Astrocyte (in vitro differentiated cells and primary cell): ENCODE results near the gene MADD. TPM values are rescaled to one million over a fixed set of nuclear protein-coding genes. Genes with fewer than 3 reads are reported as not detected.

ENCODE experiments used
- DNase-seq: peaks from one replicate; pipeline ENCODE4 v3.0.0-alpha.2; 2010; ENCODE audit warnings: low read depth
- FAIRE-seq: peaks from 2 replicates; lab custom pipeline; 2011; peaks lifted over from hg19 to GRCh38; lab: Jason Lieb, UNC
- H2AFZ ChIP-seq: 2 replicates; pipeline ENCODE4 v1.6.0; 2012; ENCODE audit warnings: low read depth, low read length, inconsistent platforms
- H3K27ac ChIP-seq: 2 replicates; pipeline ENCODE4 v1.5.1; 2011; ENCODE audit warnings: low read depth, low read length, inconsistent platforms
- H3K27me3 ChIP-seq: 2 replicates; pipeline ENCODE4 v1.6.0; 2011; ENCODE audit warnings: low read length, inconsistent platforms; ENCODE audit not compliant: insufficient read depth
- H3K36me3 ChIP-seq: 2 replicates; pipeline ENCODE4 v1.5.1; 2011; ENCODE audit warnings: low read length, inconsistent platforms; ENCODE audit not compliant: insufficient read depth
- H3K4me1 ChIP-seq: 2 replicates; pipeline ENCODE4 v1.5.1; 2011; ENCODE audit warnings: low read length, inconsistent platforms; ENCODE audit not compliant: insufficient read depth
- H3K4me2 ChIP-seq: 2 replicates; pipeline ENCODE4 v1.6.0; 2012; ENCODE audit warnings: low read length, inconsistent platforms
- H3K4me3 ChIP-seq: 2 replicates; pipeline ENCODE4 v1.5.1; 2011; ENCODE audit warnings: low read depth, mild to moderate bottlenecking, low read length, inconsistent platforms; ENCODE audit not compliant: insufficient read depth
- H3K79me2 ChIP-seq: 2 replicates; pipeline ENCODE4 v1.6.0; 2012; ENCODE audit warnings: mild to moderate bottlenecking, low read length, inconsistent platforms; ENCODE audit not compliant: insufficient read depth
- H3K9ac ChIP-seq: 2 replicates; pipeline ENCODE4 v1.6.0; 2012; ENCODE audit warnings: mild to moderate bottlenecking, low read length, inconsistent platforms
- H3K9me3 ChIP-seq: 2 replicates; pipeline ENCODE4 v1.5.1; 2012; ENCODE audit warnings: low read depth, mild to moderate bottlenecking, low read length, inconsistent platforms; ENCODE audit not compliant: insufficient read depth
- H4K20me1 ChIP-seq: 2 replicates; pipeline ENCODE4 v1.6.0; 2012; ENCODE audit warnings: low read length, inconsistent platforms; ENCODE audit not compliant: insufficient read depth
- H3K27ac Mint-ChIP-seq: one replicate; pipeline ENCODE4 v1.8.0; 2021; ENCODE audit warnings: mild to moderate bottlenecking, mixed read lengths; ENCODE audit not compliant: unreplicated experiment
- H3K27me3 Mint-ChIP-seq: one replicate; pipeline ENCODE4 v1.8.0; 2021; ENCODE audit warnings: low read depth, mixed read lengths; ENCODE audit not compliant: unreplicated experiment
- H3K36me3 Mint-ChIP-seq: one replicate; pipeline ENCODE4 v1.8.0; 2021; ENCODE audit warnings: low read depth, mixed read lengths; ENCODE audit not compliant: unreplicated experiment
- H3K4me1 Mint-ChIP-seq: one replicate; pipeline ENCODE4 v1.8.0; 2021; ENCODE audit warnings: low read depth, mixed read lengths; ENCODE audit not compliant: unreplicated experiment
- H3K4me3 Mint-ChIP-seq: one replicate; pipeline ENCODE4 v1.8.0; 2021; ENCODE audit warnings: mild to moderate bottlenecking, moderate library complexity, mixed read lengths; ENCODE audit not compliant: unreplicated experiment
- H3K9me3 Mint-ChIP-seq: one replicate; pipeline ENCODE4 v1.8.0; 2021; ENCODE audit warnings: mild to moderate bottlenecking, mixed read lengths; ENCODE audit not compliant: unreplicated experiment
- CTCF ChIP-seq: IDR thresholded peaks from 2 replicates; pipeline ENCODE4 v1.5.1; 2011; ENCODE audit warnings: low read depth, mild to moderate bottlenecking, inconsistent platforms, low read length, moderate library complexity; ENCODE audit not compliant: insufficient read depth
- EZH2 ChIP-seq: IDR thresholded peaks from 2 replicates; pipeline ENCODE4 v1.6.1; 2012; ENCODE audit warnings: mild to moderate bottlenecking, low read length, inconsistent platforms; ENCODE audit not compliant: insufficient read depth
- total RNA-seq: library from RNA; stranded (reverse); gene quantifications from 2 replicates; pipeline ENCODE4 v1.2.1, GENCODE V29; 2021

The MADD gene
- total RNA-seq, 1 donor from 2014 or later = 22.9 TPM

DNA sequence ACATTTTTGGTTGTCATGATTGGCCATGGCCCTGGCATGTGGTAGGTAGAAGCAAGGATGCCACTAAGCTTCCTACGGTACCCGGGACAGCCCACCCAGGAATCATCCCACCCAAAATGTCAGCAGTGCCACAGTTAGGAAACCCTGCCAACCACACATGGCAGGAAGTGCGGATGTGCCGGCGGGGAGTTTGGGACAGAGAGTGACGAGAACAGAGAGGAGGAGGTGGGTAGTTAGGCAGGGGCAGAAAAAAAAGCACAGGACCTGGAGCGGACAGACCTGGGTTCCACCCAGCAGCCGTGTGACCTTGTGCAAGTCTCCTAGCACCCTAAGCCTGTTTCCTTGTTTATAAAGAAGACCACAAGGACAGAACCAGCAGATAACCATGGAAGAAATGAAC, 105.1 kb downstream of the MADD start:
- no peak overlapping the region for H3K4me2 ChIP-seq
- no peaks in the 10 kb centered on the region for H4K20me1 ChIP-seq
- no peak overlapping the region for H3K27ac ChIP-seq
- no peaks in the 10 kb centered on the region for H3K36me3 Mint-ChIP-seq
- no peaks in the 10 kb centered on the region for H3K79me2 ChIP-seq
- H3K27ac Mint-ChIP-seq = peak overlapping the region; percentile 64
- FAIRE-seq (no peak), DNase-seq (no peak)
- no peak overlapping the region for H2AFZ ChIP-seq
- no peaks in the 10 kb centered on the region for H3K36me3 ChIP-seq
- no peak for TF ChIP-seq CTCF
- TF ChIP-seq EZH2 = no peak
- no peak overlapping the region for H3K4me3 Mint-ChIP-seq
- H3K9me3 ChIP-seq = no peaks in the 10 kb centered on the region
- peaks cover under 1% of the 10 kb centered on the region for H3K27me3 Mint-ChIP-seq
- H3K4me3 ChIP-seq = no peak overlapping the region
- no peaks in the 10 kb centered on the region for H3K9me3 Mint-ChIP-seq
- H3K4me1 Mint-ChIP-seq = peaks cover 11% of the 10 kb centered on the region
- H3K4me1 ChIP-seq = peaks cover 6% of the 10 kb centered on the region
- no peak overlapping the region for H3K9ac ChIP-seq
- H3K27me3 ChIP-seq = no peaks in the 10 kb centered on the region

- no peak overlapping the region for H3K4me3 Mint-ChIP-seq
- Histone ChIP-seq H2AFZ (no peak overlapping the region), H4K20me1 (no peaks in the 10 kb centered on the region), H3K4me3 (no peak overlapping the region), H3K9ac (no peak overlapping the region), H3K9me3 (no peaks in the 10 kb centered on the region), H3K4me2 (no peak overlapping the region), H3K27me3 (no peaks in the 10 kb centered on the region), H3K79me2 (no peaks in the 10 kb centered on the region), H3K36me3 (no peaks in the 10 kb centered on the region), H3K27ac (no peak overlapping the region), H3K4me1 (peaks cover 6% of the 10 kb centered on the region)
- H3K27me3 Mint-ChIP-seq = no peaks in the 10 kb centered on the region
- H3K27ac Mint-ChIP-seq = no peak overlapping the region
- H3K36me3 Mint-ChIP-seq = no peaks in the 10 kb centered on the region
- TF ChIP-seq CTCF (no peak), EZH2 (no peak)
- no peak for FAIRE-seq
- peaks cover 11% of the 10 kb centered on the region for H3K4me1 Mint-ChIP-seq
- no peaks in the 10 kb centered on the region for H3K9me3 Mint-ChIP-seq
- no peak for DNase-seq
Measured at GRCh38 chr11:47375546-47376085, 105.7 kb downstream of the MADD start.

GRCh38 chr11:47376107-47376524, 106.2 kb downstream of the MADD start:
- Histone ChIP-seq H3K79me2 (no peaks in the 10 kb centered on the region), H3K9me3 (no peaks in the 10 kb centered on the region), H4K20me1 (no peaks in the 10 kb centered on the region), H3K4me3 (no peak overlapping the region), H3K4me1 (peaks cover 6% of the 10 kb centered on the region), H3K9ac (no peak overlapping the region), H3K4me2 (no peak overlapping the region), H2AFZ (no peak overlapping the region), H3K27ac (no peak overlapping the region), H3K36me3 (no peaks in the 10 kb centered on the region), H3K27me3 (no peaks in the 10 kb centered on the region)
- H3K36me3 Mint-ChIP-seq = no peaks in the 10 kb centered on the region
- peaks cover 11% of the 10 kb centered on the region for H3K4me1 Mint-ChIP-seq
- TF ChIP-seq EZH2 (no peak), CTCF (no peak)
- no peak for DNase-seq
- no peaks in the 10 kb centered on the region for H3K27me3 Mint-ChIP-seq
- FAIRE-seq = no peak
- H3K9me3 Mint-ChIP-seq = no peaks in the 10 kb centered on the region
- H3K27ac Mint-ChIP-seq = no peak overlapping the region
- no peak overlapping the region for H3K4me3 Mint-ChIP-seq
